OCI-LY3 (cell line): ENCODE measurements around the gene CFAP69.

Experiments
- H2AFZ ChIP-seq: fragments of 200-600, 300-600 bp; shearing (Covaris generic); 2 replicates; pipeline ENCODE4 v1.6.0; 2014; ENCODE audit warnings: antibody characterized with exemption, low read depth, low read length
- H3K27ac ChIP-seq: fragments of 200-600, 300-600 bp; sonication (generic); 2 replicates; pipeline ENCODE4 v1.5.1; 2014; ENCODE audit warnings: mild to moderate bottlenecking, low read length, moderate library complexity, mixed read lengths
- H3K27me3 ChIP-seq: fragments of 200-600, 300-600 bp; sonication (generic); 2 replicates; pipeline ENCODE4 v1.6.1; 2014; ENCODE audit warnings: low read depth, low read length, mixed read lengths
- H3K36me3 ChIP-seq: fragments of 200-600, 300-600 bp; sonication (generic); replicated peaks from 2 replicates; pipeline ENCODE3; 2014; ENCODE audit warnings: low read depth, low read length, mixed read lengths
- H3K4me1 ChIP-seq: fragments of 300-600, 200-600 bp; sonication (generic); 2 replicates; pipeline ENCODE4 v1.6.1; 2014; ENCODE audit warnings: low read length, mixed read lengths
- H3K4me2 ChIP-seq: fragments of 200-600, 300-600 bp; sonication (generic); 2 replicates; pipeline ENCODE4 v1.6.1; 2014; ENCODE audit warnings: low read length, mixed read lengths
- H3K4me3 ChIP-seq: fragments of 300-600, 200-600 bp; sonication (generic); 2 replicates; pipeline ENCODE4 v1.5.1; 2014; ENCODE audit warnings: antibody characterized with exemption, mild to moderate bottlenecking, low read length, moderate library complexity
- H3K79me2 ChIP-seq: fragments of 300-600, 200-600 bp; shearing (Covaris generic); 2 replicates; pipeline ENCODE4 v1.6.1; 2014; ENCODE audit warnings: mild to moderate bottlenecking, low read length, mixed read lengths
- H3K9ac ChIP-seq: fragments of 300-600, 200-600 bp; shearing (Covaris generic); 2 replicates; pipeline ENCODE4 v1.6.0; 2014; ENCODE audit warnings: mild to moderate bottlenecking, low read length, moderate library complexity
- H3K9me3 ChIP-seq: fragments of 200-600, 300-600 bp; shearing (Covaris generic); 2 replicates; pipeline ENCODE4 v1.6.1; 2014; ENCODE audit warnings: low read length, mixed read lengths; ENCODE audit not compliant: insufficient read depth
- H4K20me1 ChIP-seq: fragments of 200-600, 300-600 bp; sonication (generic); 2 replicates; pipeline ENCODE4 v1.6.1; 2016; ENCODE audit warnings: low read length, mixed read lengths; ENCODE audit not compliant: insufficient read depth
- EZH2phosphoT487 ChIP-seq: fragments of 200-600 bp; shearing (Covaris generic); IDR thresholded peaks from 2 replicates; pipeline ENCODE4 v1.6.1; 2018; ENCODE audit warnings: antibody characterized with exemption, mixed run types, low read depth
- TF ChIP-seq, protein P1 (sequence below): fragments of 200-600, 300-600 bp; sonication (generic); IDR thresholded peaks from 2 replicates; pipeline ENCODE4 v1.5.1; 2014; ENCODE audit warnings: antibody characterized with exemption, low read length, low read depth

The CFAP69 gene

DNA sequence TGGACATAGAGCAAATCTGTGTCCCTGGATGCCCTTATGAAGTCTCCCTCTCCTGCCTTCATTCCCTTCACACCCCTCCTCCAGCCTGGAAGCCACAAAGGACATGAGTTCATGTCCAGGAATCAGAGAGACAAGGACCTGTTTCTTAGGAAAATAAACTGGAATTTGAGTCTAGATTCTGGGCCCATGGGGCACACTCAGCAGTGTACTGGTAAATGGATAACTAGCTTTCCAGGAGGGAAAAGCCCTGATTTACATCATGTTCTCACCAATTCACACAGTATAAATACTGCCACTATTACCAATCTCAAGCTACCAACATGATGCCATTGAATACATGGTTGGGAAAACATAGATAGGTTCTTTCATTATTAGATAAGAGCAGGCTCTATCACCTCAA is 66.2 kb downstream of the CFAP69 start:
- TF ChIP-seq, protein P1, sequence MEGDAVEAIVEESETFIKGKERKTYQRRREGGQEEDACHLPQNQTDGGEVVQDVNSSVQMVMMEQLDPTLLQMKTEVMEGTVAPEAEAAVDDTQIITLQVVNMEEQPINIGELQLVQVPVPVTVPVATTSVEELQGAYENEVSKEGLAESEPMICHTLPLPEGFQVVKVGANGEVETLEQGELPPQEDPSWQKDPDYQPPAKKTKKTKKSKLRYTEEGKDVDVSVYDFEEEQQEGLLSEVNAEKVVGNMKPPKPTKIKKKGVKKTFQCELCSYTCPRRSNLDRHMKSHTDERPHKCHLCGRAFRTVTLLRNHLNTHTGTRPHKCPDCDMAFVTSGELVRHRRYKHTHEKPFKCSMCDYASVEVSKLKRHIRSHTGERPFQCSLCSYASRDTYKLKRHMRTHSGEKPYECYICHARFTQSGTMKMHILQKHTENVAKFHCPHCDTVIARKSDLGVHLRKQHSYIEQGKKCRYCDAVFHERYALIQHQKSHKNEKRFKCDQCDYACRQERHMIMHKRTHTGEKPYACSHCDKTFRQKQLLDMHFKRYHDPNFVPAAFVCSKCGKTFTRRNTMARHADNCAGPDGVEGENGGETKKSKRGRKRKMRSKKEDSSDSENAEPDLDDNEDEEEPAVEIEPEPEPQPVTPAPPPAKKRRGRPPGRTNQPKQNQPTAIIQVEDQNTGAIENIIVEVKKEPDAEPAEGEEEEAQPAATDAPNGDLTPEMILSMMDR: no peak
- no peak for TF ChIP-seq EZH2phosphoT487

DNA sequence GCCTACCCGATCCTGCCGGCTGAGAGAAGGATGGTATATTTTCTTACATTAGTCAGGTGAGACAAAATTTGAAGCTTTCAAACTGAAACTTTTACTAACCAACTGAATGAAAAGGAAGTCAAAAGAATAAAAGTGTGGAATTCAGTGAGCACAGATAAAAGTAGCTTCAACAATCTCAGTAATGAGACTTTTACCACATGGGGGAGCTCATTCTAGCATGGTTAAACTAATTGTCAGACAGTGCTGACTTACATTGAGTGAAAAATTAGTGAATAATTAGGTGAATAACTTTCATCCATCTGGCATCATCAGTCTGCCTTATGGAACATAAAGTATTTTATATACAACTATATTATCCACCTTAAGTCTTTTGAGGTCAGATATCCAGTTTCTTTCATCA is 67.8 kb downstream of the CFAP69 start:
- no peaks in the 10 kb centered on the region for H4K20me1 ChIP-seq
- H3K27ac ChIP-seq: no peak overlapping the region
- no peak overlapping the region for H3K4me3 ChIP-seq
- TF ChIP-seq, protein P1: peak; percentile 41
- no peak for TF ChIP-seq EZH2phosphoT487
- no peaks in the 10 kb centered on the region for H3K36me3 ChIP-seq
- no peak overlapping the region for H3K9ac ChIP-seq
- peaks cover 3% of the 10 kb centered on the region; the same call in 1 of the 2 replicates for H3K4me1 ChIP-seq
- H2AFZ ChIP-seq: no peak overlapping the region
- no peaks in the 10 kb centered on the region for H3K79me2 ChIP-seq
- no peak overlapping the region for H3K4me2 ChIP-seq
- H3K27me3 ChIP-seq: no peaks in the 10 kb centered on the region
- H3K9me3 ChIP-seq: no peaks in the 10 kb centered on the region

More for the DNA sequence above, 66.2 kb downstream of the CFAP69 start:
- Histone ChIP-seq H3K4me3 (no peak overlapping the region), H3K4me1 (peaks cover 3% of the 10 kb centered on the region; the same call in 1 of the 2 replicates), H3K27ac (no peak overlapping the region), H3K9me3 (no peaks in the 10 kb centered on the region), H3K27me3 (no peaks in the 10 kb centered on the region), H3K36me3 (no peaks in the 10 kb centered on the region), H3K79me2 (no peaks in the 10 kb centered on the region), H2AFZ (no peak overlapping the region), H4K20me1 (no peaks in the 10 kb centered on the region), H3K9ac (no peak overlapping the region), H3K4me2 (no peak overlapping the region)

DNA sequence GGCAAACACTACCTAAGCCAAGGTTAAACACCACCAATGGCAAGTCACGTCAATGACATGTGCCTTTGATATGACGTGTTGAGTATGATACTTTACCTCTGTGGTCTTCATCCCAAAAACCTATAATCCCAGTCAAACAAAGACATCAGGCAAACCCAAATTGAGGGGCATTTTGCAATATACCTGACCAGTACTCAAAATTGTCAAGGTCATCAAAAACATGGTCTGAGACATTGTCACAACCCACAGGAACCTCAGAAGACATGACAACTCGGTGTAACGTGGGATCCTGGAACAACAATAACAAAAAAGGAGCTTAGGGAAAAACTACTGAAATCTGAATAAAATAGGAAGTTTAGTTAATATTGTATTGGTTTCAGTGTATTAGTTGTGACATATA is 68.9 kb downstream of the CFAP69 start:
- Histone ChIP-seq H4K20me1 (no peaks in the 10 kb centered on the region), H3K9ac (no peak overlapping the region)

GRCh38 chr7:90320014-90320413 is 75.0 kb downstream of the CFAP69 start:
- H3K36me3 ChIP-seq: no peaks in the 10 kb centered on the region
- no peak overlapping the region for H3K9ac ChIP-seq
- no peaks in the 10 kb centered on the region for H3K4me1 ChIP-seq
- H3K79me2 ChIP-seq: no peaks in the 10 kb centered on the region
- H3K27ac ChIP-seq: no peak overlapping the region
- H3K4me3 ChIP-seq: no peak overlapping the region
- no peaks in the 10 kb centered on the region for H4K20me1 ChIP-seq
- TF ChIP-seq, protein P1: no peak
- TF ChIP-seq EZH2phosphoT487: no peak
- H2AFZ ChIP-seq: no peak overlapping the region
- H3K27me3 ChIP-seq: 0 out of 2 replicates have a peak, but pooled peaks cover 3% of the 10 kb centered on the region
- no peak overlapping the region for H3K4me2 ChIP-seq
- no peaks in the 10 kb centered on the region for H3K9me3 ChIP-seq

More for the DNA sequence above, 68.9 kb downstream of the CFAP69 start:
- H3K36me3 ChIP-seq: no peaks in the 10 kb centered on the region
- H3K79me2 ChIP-seq: no peaks in the 10 kb centered on the region
- no peaks in the 10 kb centered on the region for H3K9me3 ChIP-seq
- no peaks in the 10 kb centered on the region for H3K27me3 ChIP-seq
- TF ChIP-seq, protein P1: no peak
- no peak for TF ChIP-seq EZH2phosphoT487
- H2AFZ ChIP-seq: no peak overlapping the region
- H3K4me1 ChIP-seq: peaks cover 3% of the 10 kb centered on the region; the same call in 1 of the 2 replicates
- no peak overlapping the region for H3K4me2 ChIP-seq
- H3K4me3 ChIP-seq: no peak overlapping the region
- H3K27ac ChIP-seq: no peak overlapping the region
